GM21737 (cell line): ENCODE results near the gene CRYBG2.
"Not testable (repeated sequence)": the region's sequence is repeated elsewhere in the genome, so short reads cannot be mapped to it uniquely, and the experiment has no call there.

ENCODE experiments used
- ATAC-seq: cut with Tn5 transposase; IDR thresholded peaks from one replicate; pipeline ENCODE4 v1.9.1; 2021; ENCODE audit warnings: mild to moderate bottlenecking, moderate library complexity; ENCODE audit not compliant: unreplicated experiment

Gene CRYBG2

GRCh38 chr1:26353976-26354820, at the start of gene CRYBG2:
CRYBG2 (minus strand) TSS chr1:26354130; CDS start chr1:26346657, 7,473 bp downstream.
- ATAC-seq, result no peak

- ATAC-seq, result no peak
Measured at GRCh38 chr1:26403656-26404055, 49.7 kb upstream of the CRYBG2 start.

GRCh38 chr1:26401891-26402290, 48.0 kb upstream of the CRYBG2 start:
- ATAC-seq, result no peak

GRCh38 chr1:26399034-26399433, 45.1 kb upstream of the CRYBG2 start:
- no peak for ATAC-seq

- ATAC-seq, result no peak
Measured at GRCh38 chr1:26395754-26396153, 41.8 kb upstream of the CRYBG2 start.

- ATAC-seq, result no peak
Measured at GRCh38 chr1:26391450-26391849, 37.5 kb upstream of the CRYBG2 start.

- ATAC-seq, result no peak
Measured at GRCh38 chr1:26389604-26390247, 35.8 kb upstream of the CRYBG2 start.

GRCh38 chr1:26388791-26389445, 35.0 kb upstream of the CRYBG2 start:
- ATAC-seq, result no peak

- ATAC-seq, result no peak
Measured at GRCh38 chr1:26387447-26387846, 33.5 kb upstream of the CRYBG2 start.

GRCh38 chr1:26385063-26385462, 31.1 kb upstream of the CRYBG2 start:
- ATAC-seq, result not testable (repeated sequence)

GRCh38 chr1:26384076-26384475, 30.1 kb upstream of the CRYBG2 start:
- ATAC-seq, result no peak

GRCh38 chr1:26378879-26379251, 24.9 kb upstream of the CRYBG2 start:
- no peak for ATAC-seq

- ATAC-seq, result no peak
Measured at GRCh38 chr1:26378088-26378878, 24.4 kb upstream of the CRYBG2 start.

GRCh38 chr1:26376050-26376449, 22.1 kb upstream of the CRYBG2 start:
- ATAC-seq, result no peak

GRCh38 chr1:26375081-26375480, 21.2 kb upstream of the CRYBG2 start:
- ATAC-seq, result no peak

GRCh38 chr1:26374361-26374760, 20.4 kb upstream of the CRYBG2 start:
- ATAC-seq, result not testable (repeated sequence)

- ATAC-seq, result no peak
Measured at GRCh38 chr1:26373789-26374188, 19.9 kb upstream of the CRYBG2 start.

- ATAC-seq, result no peak
Measured at GRCh38 chr1:26373281-26373680, 19.4 kb upstream of the CRYBG2 start.

- not testable (repeated sequence) for ATAC-seq
Measured at GRCh38 chr1:26372611-26373010, 18.7 kb upstream of the CRYBG2 start, which contains the start of gene ZNF683. ZNF683 (minus strand) TSS chr1:26372750; CDS start chr1:26368571, 4,179 bp downstream.

GRCh38 chr1:26372039-26372438, 18.1 kb upstream of the CRYBG2 start:
- no peak for ATAC-seq
